ENCODE data around the gene LRP2. TPM values are rescaled to one million over a fixed set of nuclear protein-coding genes. Genes with fewer than 3 reads are reported as not detected.

Gene LRP2
- total and polyA plus RNA-seq, 2 experiments from 2014 or later: 0.68 to 2.7 TPM

- TF ChIP-seq STAT1 (IDR thresholded peaks at IDR 0.05; ENCODE audit: unreplicated experiment): no peak
- TF ChIP-seq CREB1 (CRISPR knock-in tag; IDR thresholded peaks at IDR 0.05; ENCODE audit: low read depth): no peak
- no peak for TF ChIP-seq POLR2AphosphoS5 (IDR thresholded peaks at IDR 0.05; ENCODE audit: low read depth)
- TF ChIP-seq NANOG (IDR thresholded peaks at IDR 0.05; ENCODE audit: borderline replicate concordance): no peak
- no peak for TF ChIP-seq ZNF331 (CRISPR knock-in tag; IDR thresholded peaks at IDR 0.05; ENCODE audit: low read depth)
- TF ChIP-seq REST (IDR thresholded peaks at IDR 0.05; ENCODE audit: unreplicated experiment): no peak
- no peak for TF ChIP-seq EZH2 (IDR thresholded peaks at IDR 0.05; ENCODE audit: low read depth, unreplicated experiment)
- TF ChIP-seq ZNF114 (CRISPR knock-in tag; IDR thresholded peaks at IDR 0.05): no peak
- no peak for TF ChIP-seq JUNB (IDR thresholded peaks at IDR 0.05; ENCODE audit: unreplicated experiment)
- no peak for TF ChIP-seq ETS1 (IDR thresholded peaks at IDR 0.05)
- no peak for TF ChIP-seq CTCF (conservative IDR thresholded peaks at IDR 0.05; ENCODE audit: low read depth in 2 of 2)
Observed at GRCh38 chr2:169254774-169255173, 107.6 kb downstream of the LRP2 start (continued).

- no peaks in the 10 kb centered on the region for H3K9me2 ChIP-seq (ENCODE audit: insufficient read depth)
- H3K79me2 ChIP-seq (replicated peaks; ENCODE audit: insufficient read depth): no peaks in the 10 kb centered on the region
- DNase-seq (ENCODE audit: low spot score) (no peak), ATAC-seq (no peak)
- H3F3A ChIP-seq (replicated peaks; ENCODE audit: low read depth): no peaks in the 10 kb centered on the region
- H4K20me1 ChIP-seq (replicated peaks; ENCODE audit: insufficient read depth): no peaks in the 10 kb centered on the region
- no peak overlapping the region for H3K4me2 ChIP-seq
- H3K4me1 Mint-ChIP-seq: peaks cover 5% of the 10 kb centered on the region; the same call in 2 of the 3 replicates
- H2AFZ ChIP-seq: no peak overlapping the region
- no peak overlapping the region for H3K27ac Mint-ChIP-seq
- no peak overlapping the region for H3K4me3 ChIP-seq
- 0 out of 3 replicates have a peak, but pooled peaks cover 3% of the 10 kb centered on the region for H3K36me3 Mint-ChIP-seq (ENCODE audit: low read depth)
- no peak overlapping the region for H3K4me3 Mint-ChIP-seq
- H3K27me3 Mint-ChIP-seq (ENCODE audit: insufficient read depth, low read depth, poor library complexity): no peaks in the 10 kb centered on the region
- no peaks in the 10 kb centered on the region for H3K4me1 ChIP-seq (ENCODE audit: insufficient read depth)
- no peak overlapping the region for H3K27ac ChIP-seq (ENCODE audit: low read depth)
- no peaks in the 10 kb centered on the region for H3K27me3 ChIP-seq (ENCODE audit: insufficient read depth)
- no peaks in the 10 kb centered on the region for H3K36me3 ChIP-seq (ENCODE audit: insufficient read depth)
- 0 out of 3 replicates have a peak, but pooled peaks cover 3% of the 10 kb centered on the region for H3K9me3 Mint-ChIP-seq
- TF ChIP-seq ETS1 (IDR thresholded peaks at IDR 0.05) (no peak), CTCF (conservative IDR thresholded peaks at IDR 0.05; ENCODE audit: low read depth in 2 of 2) (no peak)
Observed at GRCh38 chr2:169247211-169247610, 115.1 kb downstream of the LRP2 start.

Data from GM23338 (cell line).